NCI-H146 treated with DMSO at 0.1 percent for 48 hours (cell line): ENCODE results near the gene TENT5C.
"Not testable (repeated sequence)": the region's sequence is repeated elsewhere in the genome, so short reads cannot be mapped to it uniquely, and the experiment has no call there.

Source experiments
- DNase-seq: peaks from one replicate; lab custom pipeline; 2025; ENCODE audit not compliant: unreplicated experiment; lab: John Stamatoyannopoulos, UW

The TENT5C gene

DNA sequence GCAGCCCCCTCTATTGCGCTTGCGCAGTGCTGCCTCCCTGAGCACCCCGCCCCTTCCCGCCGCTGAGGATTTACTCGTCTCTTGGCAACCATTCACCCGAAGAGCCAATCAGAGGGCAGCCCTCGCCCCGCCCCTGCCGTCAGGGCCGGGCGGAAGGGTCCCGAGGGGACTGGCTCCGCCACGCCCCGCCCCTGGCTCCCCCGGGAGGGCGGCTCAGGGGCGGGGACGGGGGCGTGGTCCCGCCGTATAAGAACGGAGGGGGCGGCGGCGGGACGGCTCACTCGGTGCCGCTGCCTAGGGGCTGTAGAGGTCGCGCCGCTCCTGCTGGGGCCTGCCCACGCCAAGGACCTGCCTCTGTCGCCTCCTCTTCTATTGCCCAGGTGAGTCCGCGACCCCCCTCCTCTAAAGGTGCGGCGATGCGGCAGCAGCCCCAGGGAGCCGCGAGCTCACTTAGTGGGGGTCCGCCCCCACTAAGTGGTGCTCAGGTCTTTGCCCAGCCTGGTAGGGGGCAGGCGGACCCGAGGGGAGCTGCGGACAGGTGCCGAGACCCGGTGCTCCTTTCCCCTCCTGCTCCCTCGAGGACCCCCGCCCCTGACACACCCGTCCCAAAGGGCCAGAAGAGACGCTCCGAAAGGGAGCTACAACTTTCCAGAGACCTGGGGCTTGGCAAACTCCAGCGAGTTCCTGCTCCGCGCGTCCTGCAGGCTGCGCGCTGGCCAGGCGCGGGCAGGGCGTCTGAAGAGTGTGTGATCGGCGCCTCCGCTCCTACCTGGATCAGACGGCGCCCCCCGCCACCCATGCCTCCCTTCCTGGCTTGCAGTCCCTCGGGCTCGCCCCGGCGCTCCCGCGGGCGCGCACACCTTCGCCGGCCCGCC is at the start of gene TENT5C:
TSS of gene TENT5C (plus strand) at position 275 of the 875 bp plus-strand sequence. CDS start 16,821 bp downstream, outside the sequence.
- DNase-seq, result peak; percentile 92

DNA sequence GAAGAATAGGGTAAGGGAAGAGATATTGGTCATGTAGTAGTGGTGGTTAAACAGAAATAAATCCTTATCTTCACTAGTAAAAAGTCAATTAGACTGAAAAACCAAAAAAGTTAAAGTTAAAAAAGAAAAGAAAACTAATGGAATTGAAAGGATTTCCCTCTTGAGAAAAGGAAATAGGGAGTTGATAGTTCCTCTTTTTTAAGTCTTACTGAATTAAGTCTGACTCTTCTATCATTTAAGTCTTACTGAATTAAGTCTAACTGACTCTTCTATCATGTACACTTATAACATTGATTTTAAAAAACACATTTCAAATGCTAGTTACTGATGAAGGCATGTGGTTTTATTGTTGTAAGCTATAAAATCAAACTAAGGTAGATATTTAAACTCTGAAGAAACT is 49.5 kb upstream of the TENT5C start:
- DNase-seq, result no peak

DNA sequence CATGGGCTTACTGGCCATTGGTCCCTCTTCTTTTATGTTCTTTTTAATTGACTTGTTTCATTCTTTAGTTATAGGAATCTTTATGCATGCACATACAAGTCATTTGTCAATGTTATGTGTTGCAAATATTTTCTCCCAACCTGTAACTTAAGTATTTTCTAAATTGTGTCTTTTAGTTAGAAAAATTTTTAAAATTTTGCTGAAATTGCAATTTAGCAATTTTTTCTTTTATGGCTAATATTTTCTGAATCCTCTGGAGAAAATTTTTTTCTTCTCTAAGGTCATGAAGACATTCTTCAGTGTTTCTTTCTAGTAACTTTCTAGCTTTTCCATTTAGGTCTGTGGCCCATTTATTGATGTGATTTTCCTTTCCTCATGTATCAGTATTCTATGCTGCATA is 48.9 kb upstream of the TENT5C start:
- no peak for DNase-seq

DNA sequence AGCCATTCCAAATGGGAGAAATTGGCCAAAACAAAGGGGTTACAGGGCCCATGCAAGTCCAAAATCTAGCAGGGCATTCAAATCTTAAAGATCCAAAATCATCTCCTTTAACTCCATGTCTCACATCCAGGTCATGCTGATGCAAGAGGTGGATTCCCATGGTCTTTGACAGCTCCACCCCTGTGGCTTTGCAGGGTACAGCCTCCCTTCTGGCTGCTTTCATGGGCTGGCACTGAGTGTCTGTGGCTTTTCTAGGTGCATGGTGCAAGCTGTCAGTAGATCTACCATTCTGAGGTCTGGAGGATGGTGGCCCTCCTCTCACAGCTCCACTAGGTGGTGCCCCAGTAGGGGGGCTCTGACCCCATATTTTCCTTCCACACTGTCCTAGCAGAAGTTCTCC is 47.4 kb upstream of the TENT5C start:
- not testable (repeated sequence) for DNase-seq

DNA sequence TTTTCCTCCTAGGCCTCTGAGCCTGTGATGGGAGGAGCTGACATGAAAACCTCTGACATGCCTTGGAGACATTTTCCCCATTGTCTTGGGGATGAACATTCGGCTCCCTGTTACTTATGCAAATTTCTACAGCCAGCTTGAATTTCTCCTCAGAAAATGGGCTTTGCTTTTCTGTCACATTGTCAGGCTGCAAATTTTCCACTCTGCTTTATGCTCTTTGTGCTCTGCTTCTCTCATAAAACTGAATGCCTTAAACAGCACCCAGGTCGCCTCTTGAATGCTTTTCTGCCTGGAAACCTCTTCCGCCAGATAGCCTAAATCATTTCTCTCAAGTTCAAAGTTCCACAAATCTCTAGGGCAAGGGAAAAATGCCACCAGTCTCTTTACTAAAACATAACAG is 46.7 kb upstream of the TENT5C start:
- DNase-seq, result no peak

DNA sequence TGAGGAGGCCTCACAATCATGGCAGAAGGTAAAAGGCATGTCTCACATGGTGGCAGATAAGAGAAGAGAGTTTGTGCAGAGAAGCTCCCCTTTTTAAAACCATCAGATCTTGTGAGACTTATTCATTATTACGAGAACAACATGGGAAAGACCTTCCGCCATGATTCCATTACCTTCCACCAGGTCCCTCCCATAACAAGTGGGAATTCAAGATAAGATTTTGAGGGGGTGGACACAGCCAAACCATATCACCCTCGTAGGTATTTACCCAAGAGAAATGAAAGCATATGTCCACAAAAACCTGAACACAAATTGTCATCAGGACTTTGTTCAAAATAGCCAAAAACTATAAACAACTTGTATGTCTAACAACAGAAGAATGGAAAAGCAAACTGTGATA is 45.9 kb upstream of the TENT5C start:
- DNase-seq, result no peak

DNA sequence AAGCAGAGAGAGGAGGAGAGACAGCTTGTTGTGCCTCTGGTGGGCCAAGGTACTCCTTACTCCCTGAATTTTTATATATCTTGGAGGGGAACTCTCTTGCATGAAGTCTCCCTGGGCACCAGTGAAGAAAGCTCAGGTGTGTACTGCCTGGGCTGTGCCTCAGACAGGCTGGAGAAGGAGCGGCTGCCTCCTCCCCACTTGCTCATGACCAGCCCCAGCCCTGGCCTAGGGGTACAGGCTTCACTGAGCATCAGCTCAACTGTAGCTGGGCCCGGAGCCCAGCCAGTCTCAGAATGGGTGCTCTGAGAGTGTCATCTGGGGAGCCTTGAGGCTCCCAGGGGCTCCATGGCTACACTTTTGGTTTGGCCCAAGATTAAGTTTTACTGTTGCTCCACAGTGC is 44.8 kb upstream of the TENT5C start:
- DNase-seq, result no peak

DNA sequence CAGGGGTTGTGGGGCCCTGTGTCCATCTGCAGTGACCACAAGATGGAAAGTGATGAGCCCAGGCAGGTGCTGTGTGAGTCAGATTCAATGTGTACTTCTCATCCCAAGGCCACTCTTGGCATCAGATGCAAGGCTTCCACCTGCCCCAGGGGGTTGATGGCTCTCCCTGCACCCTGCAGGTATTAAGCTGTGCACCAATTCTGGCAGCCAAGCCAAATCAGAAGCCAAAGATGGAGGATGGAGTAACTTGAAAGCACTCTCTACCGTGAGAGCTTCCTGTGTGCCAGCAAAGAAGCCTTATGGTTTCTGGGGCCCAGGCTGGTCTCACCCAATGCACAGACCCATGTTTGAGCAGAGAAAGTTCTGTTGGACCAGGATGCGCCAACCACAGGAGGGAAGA is 44.3 kb upstream of the TENT5C start:
- no peak for DNase-seq

DNA sequence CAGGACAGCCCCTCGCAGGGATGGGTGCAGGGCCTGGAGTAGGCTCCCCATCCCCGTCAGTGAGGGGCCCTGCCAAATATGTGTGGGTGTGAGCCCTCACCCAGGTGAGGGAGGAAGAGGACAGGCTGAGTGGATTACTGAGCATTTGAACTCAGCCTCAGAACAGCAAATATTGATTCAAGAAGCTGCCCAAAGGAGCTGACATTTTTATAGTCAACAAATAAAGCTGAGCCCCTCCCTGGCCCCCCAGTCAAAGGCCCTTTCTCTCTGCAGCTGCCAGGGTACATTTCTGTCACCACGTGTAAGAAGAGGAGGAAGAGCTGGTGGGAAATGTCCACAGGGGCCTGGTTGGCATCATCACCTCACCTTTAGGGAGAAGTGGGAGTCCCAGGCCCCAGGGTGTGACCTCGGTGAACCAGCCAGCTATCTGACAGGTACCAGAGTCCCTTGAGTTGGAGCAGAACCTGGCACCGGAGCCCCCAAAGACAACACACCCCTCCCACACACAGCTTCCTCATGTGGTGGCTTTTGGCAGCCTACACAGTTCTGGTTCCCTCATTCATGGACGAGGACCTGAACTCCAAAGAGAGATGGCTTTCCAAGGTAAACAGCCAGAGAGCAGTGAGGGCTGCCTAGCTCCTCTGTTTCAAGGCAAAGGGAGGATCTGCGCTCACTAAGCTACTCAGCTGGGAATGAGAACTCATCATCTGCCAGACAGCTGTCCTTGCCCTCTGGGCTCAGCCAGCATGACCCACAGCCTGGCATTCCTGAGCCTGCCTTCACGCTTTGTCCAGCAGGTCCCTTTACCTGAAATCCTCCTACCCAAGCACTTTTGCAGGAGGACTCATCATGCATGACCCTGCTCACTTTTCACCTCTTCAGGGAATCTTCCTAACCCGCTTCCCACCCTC is 43.0 kb upstream of the TENT5C start:
- peak; percentile 64 for DNase-seq

DNA sequence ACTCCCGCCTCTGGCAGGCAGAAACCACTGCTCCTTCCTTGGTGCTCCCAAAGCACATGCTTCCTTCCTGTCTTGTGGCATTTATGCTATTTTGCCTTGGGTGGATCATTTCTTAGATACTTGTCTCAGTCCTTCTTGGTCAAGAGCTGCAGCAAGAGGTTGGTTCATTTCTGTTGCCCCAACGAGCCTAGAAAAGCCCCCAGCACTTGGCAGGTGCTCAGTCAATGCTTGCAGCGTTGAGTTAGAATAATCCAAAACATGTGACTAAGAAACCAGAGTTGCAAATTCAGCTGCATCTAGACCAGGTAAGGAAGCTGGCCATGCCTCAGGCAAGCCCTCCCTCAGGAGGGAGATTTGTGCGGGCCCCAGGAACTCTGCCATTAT is 42.4 kb upstream of the TENT5C start:
- DNase-seq, result no peak

DNA sequence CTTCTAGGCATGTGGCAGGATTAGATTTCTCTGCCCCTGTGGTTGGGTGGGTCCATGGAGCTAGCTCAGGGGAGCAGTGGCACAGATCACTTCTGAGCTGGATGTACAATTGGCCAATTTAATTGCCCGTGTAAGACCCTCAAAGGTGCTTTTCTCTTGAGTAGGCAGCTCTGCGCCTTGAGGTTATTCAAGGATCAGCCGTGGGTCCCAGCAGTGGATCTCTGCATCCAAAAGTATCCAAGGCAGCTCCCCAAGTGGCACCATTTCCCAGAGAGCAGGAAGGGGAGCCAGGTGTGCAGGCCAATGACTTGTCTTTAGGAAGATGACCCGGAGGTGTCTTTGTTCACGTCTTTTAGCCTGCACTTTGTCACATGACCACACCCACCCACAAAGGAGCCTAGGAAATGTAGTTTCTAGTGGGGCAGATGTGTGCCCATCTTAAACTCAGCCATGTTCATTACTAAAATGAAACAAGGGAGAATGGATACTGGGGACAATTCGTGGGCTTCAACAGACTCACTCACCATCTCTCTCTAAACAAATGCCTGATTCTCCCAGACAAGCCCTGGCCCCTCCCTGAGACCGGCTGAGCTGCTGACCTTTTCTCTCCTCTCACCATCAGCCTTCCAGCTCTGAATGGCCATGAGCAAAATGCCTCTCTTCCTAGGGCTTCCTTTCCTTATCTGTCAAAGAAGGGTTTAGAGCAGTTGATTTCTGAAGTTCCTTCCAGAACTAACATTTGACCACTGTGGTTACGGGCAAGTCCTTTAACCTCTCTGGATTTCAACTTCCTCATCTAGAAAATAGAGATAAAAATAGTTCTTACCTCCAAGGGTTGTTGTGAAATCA is 41.4 kb upstream of the TENT5C start:
- DNase-seq, result no peak

DNA sequence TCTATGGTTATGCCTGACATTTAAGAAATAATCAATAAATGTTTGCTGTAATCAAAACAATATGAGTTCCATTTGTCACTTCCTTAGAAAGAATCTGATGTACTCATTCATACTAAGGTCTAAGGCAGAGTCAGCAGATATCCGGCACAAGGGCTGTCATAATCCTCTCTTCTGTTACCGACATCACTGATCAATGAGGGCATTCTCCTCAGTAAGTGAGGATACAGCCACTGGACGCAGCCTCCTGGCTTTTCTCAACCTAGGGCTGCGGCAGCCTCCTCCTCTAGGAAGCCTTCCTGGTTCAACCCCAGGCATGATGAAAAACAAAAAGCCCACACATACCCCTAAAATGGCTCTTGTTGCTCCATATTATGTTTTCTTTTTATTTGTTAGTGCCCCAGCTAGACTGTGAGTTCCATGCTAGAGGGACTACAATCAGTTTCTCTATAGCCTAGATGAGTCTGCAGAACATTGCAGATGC is 40.7 kb upstream of the TENT5C start:
- no peak for DNase-seq

DNA sequence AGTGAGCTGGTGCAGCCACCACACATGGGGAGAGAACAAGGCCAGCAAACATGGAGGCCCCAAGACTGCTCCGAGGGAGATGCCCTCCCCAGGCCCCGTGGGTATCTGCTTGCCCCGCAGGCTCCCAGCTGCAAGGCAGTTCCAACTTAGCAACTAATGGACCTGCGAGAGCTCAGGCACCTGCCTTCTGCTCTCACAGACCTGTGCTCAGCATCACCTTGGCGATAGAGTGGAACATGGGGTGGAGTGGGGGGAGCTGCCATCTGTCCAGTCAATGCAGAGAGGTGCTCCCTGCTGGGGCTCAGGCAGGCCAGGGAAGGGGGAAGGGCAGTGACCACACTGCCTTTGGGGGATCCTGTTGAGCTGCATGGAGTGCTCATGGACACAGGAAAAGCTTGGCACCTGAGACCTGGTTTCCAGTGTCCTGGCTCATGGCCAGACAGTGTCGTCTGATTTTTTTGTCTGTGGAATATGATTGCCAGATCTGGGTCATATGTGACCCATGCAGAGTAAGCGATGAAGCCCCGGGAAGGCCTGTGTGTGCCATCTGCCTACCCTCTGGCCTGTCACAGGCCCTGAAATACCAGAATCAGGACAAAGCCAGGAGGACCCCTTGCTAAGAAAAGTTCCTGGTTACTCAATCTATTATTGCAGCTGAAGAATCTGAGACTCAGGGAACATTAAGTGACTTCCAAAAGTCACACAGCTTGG is 39.9 kb upstream of the TENT5C start:
- peak; percentile 59 for DNase-seq

DNA sequence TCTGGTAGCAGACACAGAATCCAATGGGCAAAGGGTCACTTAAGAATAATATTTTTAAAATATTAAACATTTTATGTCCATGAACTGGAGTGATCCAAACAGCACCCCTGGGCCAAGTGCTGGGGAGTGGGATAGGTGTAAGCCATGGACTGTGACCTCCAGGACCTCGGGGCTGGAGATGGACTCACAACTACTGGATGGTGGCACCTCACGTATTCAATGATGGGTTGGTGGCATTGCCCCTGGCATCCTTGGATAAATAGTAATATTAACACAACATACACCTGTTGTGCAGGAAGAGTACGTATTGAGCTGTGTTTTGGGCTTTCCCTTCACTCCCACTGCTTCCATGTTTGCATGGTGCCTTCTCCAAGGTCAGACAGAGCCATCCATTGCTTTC is 39.3 kb upstream of the TENT5C start:
- no peak for DNase-seq

DNA sequence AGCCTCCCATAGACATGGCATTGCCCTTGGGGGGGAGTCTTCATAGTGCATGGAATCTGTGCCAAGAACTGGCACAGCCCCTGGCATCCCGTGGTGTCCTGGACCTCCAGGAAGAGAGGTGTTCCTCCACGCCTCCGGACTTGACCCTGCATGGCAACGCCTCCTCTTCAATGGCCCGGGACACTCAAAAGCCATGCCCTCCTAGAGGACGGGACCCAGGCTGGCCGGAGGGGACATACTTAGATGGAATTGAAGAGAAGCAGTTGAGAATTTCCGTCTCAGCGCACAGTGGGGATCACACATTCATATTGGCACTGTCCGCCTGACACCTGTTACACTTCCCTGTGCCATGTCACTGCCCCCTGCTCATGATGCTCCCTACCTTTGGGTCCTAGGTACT is 38.4 kb upstream of the TENT5C start:
- no peak for DNase-seq

DNA sequence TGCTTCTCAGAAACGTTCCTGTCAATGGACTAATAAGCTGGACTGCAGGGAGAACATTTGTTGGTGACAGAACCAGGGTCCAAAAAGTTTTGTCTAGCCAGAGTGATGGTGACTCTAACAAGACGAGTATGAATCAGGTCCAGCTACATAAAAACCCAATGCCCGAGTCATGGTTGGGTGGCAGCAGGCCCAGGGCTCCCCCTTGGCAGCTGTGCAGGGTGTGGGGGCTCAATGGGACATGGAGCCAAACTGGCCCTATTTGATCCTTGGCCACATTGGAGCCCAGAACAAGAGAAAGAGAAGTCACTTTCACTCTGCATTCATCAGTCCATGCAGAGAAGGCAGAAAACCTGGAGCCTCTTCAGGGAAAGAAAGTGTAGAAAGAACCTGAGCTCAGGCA is 37.9 kb upstream of the TENT5C start:
- DNase-seq, result no peak

DNA sequence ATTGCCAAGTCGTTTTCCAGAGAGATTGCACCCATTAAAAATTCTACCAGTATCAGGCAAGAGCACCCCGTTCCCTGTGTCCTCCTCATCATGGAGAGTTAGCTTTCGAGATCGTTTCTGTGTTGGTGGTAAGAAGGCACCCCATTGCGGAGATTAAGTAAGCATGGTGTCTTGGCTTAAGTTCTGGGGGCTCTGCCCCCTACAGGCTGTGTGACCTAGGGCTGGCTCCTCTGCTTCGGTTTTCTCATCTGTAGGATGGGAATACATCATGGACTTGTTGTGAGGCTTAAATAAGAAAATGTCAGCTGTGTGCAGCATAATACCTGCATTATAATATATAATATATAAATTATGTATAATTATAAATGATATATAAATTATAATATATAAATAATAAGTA is 36.8 kb upstream of the TENT5C start:
- DNase-seq, result no peak

DNA sequence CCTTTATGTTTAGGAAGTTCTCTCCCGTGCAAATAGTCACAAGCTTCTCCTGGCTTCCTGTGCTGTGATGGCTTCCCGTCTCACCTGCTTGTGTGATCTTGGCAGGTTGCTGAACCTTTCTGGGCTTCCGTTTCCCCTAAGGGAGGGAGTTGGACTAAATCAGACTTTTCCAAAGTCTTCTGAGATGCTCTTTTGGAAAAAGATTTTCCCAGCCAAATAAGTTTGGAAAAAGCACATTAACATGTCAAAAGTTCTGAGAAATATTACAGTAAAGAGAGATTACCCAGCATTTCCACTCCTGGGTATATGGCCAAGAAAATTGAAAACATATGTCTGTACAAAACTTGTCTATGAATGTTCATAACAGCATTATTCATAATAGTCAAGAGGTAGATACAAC is 36.0 kb upstream of the TENT5C start:
- no peak for DNase-seq

DNA sequence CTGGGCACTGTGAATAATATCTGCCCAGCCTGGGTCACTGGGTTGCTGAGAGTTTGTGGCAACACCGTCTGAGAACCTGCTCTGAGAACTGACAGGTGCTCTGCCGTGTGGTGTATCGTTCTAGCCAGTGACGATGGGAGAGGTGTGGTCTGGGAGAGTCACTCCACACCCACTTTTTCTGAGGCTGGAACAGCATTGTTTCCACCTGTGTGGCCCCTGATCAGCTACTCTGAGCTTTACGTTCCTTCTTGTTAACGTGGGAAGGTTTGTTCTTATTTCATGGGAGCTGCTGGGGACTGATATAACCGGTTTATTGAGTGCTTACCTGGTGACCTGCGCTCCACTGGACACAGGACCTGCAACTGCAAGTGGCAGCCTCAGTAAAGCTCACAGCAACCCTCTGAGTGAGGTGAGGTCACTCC is 34.8 kb upstream of the TENT5C start:
- no peak for DNase-seq

DNA sequence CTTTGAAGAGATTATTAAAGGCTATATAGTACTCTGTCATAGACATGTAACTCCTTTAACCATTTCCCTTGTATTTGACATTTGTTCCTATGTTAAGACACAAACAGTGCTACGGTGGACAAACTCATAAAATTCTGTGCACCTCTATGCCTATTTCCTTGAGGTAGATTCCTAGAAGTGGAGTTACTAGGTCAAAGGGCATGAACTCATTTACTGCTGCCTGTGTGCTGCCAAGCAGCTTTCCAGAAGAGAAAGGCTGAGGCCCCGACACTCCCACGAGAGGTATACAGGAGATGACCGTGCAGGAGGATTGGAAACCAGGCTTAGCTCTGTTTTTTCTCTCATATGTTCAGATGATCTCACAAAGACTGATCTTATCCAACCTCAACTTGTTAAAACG is 34.4 kb upstream of the TENT5C start:
- no peak for DNase-seq
